ENCODE data around the gene POLR2J3.
"Not testable (repeated sequence)": the region's sequence is repeated elsewhere in the genome, so short reads cannot be mapped to it uniquely, and the experiment has no call there.

The POLR2J3 gene

DNA sequence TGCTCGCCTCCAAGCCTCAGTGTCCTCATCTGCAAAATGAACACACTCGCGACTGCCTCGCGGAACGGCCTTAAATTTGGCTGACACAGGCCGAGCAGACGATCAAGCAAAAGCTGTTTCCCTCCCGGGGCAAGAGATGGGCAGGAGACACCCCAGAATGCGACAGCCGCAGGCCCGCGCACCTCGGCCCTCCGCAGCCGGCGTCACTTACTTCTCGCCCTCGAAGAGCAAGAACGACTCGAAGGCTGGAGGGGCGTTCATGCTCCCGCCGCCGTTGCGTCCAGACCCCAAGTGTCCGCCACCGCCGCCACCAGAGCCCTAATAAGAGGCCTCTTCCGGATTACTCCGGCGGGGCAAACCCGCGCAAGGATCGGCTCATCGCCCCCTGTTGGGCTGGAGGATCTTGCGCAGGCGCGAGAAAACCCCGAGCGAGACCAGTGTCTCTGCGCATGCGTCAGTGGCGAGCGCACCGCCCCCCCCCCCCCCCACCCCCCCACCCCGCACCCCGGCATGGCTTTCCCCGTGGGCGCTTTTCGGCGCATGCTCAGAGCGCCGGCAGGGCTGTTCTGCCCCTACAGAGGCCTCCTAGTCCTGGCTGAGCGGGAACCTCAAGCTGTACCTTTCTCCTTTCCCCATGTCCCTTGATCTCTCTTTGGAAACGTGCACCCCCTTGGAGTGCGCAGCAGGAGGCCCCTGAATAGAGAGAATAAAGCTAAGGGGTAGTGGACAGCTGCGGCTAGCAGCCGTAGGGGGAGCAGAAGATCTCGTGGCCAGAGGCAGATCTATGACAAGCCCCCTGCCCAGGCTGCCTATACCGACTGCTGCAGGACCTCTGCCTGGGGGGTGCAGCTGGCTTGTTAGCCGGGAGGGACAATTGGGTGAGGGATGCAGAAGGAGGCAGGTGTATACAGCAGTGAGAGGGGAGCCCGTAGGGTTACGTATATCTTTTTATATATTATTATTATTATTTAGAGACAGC lies at the start of gene POLR2J3:
POLR2J3 (minus strand) TSS at position 323 of the 979 bp plus-strand sequence; CDS start at position 261, 62 bp downstream.
- TF ChIP-seq, protein P1, sequence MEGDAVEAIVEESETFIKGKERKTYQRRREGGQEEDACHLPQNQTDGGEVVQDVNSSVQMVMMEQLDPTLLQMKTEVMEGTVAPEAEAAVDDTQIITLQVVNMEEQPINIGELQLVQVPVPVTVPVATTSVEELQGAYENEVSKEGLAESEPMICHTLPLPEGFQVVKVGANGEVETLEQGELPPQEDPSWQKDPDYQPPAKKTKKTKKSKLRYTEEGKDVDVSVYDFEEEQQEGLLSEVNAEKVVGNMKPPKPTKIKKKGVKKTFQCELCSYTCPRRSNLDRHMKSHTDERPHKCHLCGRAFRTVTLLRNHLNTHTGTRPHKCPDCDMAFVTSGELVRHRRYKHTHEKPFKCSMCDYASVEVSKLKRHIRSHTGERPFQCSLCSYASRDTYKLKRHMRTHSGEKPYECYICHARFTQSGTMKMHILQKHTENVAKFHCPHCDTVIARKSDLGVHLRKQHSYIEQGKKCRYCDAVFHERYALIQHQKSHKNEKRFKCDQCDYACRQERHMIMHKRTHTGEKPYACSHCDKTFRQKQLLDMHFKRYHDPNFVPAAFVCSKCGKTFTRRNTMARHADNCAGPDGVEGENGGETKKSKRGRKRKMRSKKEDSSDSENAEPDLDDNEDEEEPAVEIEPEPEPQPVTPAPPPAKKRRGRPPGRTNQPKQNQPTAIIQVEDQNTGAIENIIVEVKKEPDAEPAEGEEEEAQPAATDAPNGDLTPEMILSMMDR (IDR thresholded peaks at IDR 0.05; ENCODE audit: low read depth, low read length, missing control alignments) = peak; percentile 42
- peak; percentile 76 for DNase-seq (ENCODE audit: low read depth)
- in situ Hi-C loops (cut with HindIII; ENCODE audit: low sequenced_read_pairs) = not testable (repeated sequence)
- H3K4me3 ChIP-seq (ENCODE audit: low read depth, low read length) = peak within 1 kb of the TSS; percentile 54

DNA sequence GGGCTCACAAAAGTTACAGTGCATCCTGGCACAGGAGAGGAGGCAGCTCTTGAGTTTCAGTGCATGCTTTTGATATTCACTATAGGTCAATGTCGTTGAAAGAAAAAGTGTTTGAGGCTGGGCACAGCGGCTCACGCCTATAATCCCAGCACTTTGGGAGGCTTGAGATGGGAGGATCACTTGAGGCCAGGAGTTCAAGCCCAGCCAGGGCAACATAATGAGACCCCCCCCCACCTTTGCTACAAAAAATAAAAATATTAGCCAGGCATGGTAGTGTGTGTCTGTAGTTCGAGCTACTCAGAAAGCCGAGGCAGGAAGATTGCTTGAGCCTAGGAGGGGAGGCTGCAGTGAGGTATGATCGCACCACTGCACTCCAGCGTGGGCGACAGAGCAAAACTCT lies 45.7 kb upstream of the POLR2J3 start:
- in situ Hi-C loops (cut with HindIII; ENCODE audit: low sequenced_read_pairs); DNase-seq (ENCODE audit: low read depth); H3K4me3 ChIP-seq (ENCODE audit: low read depth, low read length): not testable (repeated sequence)

DNA sequence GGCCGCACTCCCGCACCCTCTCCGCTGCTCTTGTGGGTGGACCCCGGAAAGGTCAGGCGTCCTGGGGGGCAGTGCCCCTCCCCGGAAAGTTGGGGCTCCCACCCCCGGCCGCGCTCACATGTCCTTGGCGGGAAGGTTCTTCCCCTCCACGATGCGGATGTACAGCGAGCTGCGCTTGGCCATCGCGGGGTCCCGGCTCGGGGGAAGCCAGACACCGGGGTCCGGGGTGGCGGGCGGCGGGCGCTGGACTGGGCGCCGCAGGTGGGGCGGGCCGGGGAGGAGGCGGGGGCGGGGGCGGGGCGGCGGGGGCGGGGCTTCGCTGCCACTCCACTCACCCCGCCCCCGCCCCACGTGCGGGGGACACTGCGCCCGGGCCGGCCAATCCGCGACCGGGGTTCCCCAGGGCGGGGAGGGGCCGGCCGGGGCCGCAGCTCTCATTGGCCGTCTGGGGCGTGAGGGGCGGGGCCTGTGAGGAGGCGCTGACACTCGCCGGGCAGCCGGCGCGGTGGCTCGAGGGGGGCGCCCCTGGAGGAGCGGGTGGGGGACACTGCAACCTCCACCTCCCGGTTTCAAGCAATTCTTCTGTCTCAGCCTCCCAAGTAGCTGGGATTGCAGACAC lies 44.2 kb upstream of the POLR2J3 start, which contains the start of gene RASA4:
RASA4 (minus strand) TSS at position 250 of the 619 bp plus-strand sequence; CDS start at position 183, 67 bp downstream.
- DNase-seq (ENCODE audit: low read depth); in situ Hi-C loops (cut with HindIII; ENCODE audit: low sequenced_read_pairs): not testable (repeated sequence)
- peak within 1 kb of the TSS; percentile 36 for H3K4me3 ChIP-seq (ENCODE audit: low read depth, low read length)

DNA sequence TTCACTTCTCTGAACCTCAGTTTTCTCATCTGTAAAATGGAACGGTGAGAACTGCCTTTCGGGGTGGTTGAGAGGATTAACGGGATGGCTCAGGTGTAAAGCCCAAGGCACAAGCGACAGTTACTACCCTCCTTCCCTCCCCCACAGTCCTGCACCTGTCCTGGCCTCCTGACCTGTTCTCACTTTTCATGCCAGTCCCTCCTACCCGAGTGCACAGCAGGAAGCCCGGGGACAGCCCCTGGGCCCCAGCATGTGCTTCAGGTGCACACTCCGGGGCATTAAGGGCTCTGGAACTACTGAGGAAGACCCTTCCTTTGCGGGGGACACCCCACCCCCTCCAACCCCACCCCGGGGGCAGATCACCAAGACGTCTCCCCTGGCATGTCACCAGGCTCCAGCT lies 43.5 kb upstream of the POLR2J3 start:
- DNase-seq (ENCODE audit: low read depth); in situ Hi-C loops (cut with HindIII; ENCODE audit: low sequenced_read_pairs); H3K4me3 ChIP-seq (ENCODE audit: low read depth, low read length): not testable (repeated sequence)

DNA sequence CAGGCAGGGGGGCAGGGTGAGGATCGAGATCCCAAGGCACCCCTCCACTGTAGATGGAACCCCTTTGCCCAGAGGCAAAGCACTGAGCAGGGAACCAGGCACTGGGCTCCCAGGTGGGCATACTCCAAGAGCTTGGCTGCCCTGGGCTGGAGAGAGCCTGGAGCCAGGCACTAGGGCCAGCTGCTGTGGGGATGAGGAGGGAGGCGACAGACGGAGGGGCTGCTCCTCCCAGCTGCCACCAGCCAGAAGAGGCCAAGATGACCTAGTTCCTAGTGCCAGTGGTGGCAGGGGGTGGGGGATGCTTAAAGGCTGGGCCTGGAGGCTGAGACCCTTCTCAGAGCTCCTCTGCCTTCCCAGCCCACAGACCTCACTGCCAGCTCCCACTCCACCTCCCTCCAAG lies 42.5 kb upstream of the POLR2J3 start:
- in situ Hi-C loops (cut with HindIII; ENCODE audit: low sequenced_read_pairs); DNase-seq (ENCODE audit: low read depth); H3K4me3 ChIP-seq (ENCODE audit: low read depth, low read length): not testable (repeated sequence)

DNA sequence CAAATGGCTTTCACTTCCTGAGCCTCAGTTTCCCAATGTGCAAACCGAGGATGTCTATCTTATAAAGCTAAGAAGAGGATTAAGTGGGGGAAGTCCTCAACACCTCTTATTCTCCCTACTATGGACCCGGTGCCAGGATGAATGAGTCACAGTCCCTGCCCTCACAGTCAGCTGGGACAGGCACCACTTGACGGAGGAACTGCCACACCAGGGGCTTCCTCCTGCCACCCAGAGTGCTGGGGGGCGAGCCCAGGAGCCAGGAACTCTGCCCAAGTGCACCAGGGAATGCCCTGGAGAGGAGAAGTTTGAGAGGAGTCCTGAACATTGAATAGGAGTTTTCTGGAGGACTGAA lies 41.9 kb upstream of the POLR2J3 start:
- H3K4me3 ChIP-seq (ENCODE audit: low read depth, low read length); in situ Hi-C loops (cut with HindIII; ENCODE audit: low sequenced_read_pairs); DNase-seq (ENCODE audit: low read depth): not testable (repeated sequence)

DNA sequence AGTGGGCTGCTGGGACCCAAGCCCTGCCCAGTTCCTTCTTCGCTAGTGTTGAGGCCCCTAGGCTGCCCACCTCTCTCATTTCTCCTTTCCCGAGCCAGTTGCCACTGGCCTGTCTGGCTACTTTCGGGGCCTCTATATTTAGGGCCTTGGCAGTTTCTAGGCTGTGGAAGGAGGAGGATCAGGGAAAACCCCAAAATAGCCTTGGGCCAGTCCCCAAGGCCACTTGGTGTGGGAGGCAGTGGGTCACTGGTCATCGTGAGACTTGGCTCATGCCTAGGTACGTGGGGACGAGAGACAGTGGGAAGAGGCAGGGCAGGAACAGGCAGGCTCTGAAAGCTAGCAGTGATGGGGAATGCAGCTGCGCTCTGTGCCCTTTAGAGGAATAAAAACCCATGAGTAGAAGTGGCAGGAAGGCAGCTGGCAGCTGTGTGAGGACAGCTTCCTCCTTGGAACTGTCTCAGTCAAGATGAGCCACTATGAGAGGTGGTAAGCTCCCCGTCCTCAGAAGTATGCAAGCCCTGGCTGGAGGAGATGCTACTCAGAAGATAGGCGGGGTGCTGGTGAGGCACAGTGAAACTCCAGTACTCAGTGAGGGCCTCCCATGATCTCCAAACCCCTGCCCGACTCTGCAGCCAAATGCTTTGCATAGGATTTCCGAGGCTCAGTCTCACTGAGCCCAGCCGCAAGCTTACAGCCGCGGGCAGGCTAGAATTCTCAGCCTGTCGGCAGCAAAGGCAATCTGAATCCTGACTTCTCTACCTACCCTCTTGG lies 41.4 kb upstream of the POLR2J3 start:
- DNase-seq (ENCODE audit: low read depth); in situ Hi-C loops (cut with HindIII; ENCODE audit: low sequenced_read_pairs); H3K4me3 ChIP-seq (ENCODE audit: low read depth, low read length): not testable (repeated sequence)

DNA sequence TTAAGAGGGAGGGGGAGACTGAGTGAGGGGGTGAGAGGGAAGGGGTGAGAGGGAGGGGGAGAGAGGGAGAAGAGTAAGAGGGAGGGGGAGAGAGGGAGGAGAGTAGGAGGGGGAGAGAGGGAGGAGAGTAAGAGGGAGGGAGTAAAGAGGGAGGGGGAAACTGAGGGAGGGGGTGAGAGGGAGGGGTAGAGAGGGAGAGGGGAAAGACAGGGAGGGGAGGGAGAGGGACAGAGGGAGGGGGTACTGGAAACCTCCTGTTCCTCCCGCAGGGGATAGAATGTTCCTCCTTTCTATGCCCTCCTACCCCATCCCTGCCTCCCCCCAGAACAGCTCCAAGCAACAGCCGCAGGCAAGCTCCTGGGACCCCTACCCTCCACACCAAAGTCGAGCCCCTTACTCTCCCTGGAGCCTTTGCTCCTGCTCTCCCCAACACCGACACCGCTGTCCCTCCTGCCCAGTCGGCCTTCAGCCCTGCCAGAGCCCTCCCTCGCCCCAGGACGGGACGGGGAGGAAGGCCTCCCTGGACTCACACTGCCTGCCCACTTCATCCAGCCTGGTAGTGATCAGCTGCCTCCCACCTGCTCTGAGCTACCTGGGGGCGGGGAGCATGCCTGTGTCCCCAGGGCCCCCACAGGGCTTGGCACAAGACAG lies 39.4 kb upstream of the POLR2J3 start:
- in situ Hi-C loops (cut with HindIII; ENCODE audit: low sequenced_read_pairs); DNase-seq (ENCODE audit: low read depth); H3K4me3 ChIP-seq (ENCODE audit: low read depth, low read length): not testable (repeated sequence)

DNA sequence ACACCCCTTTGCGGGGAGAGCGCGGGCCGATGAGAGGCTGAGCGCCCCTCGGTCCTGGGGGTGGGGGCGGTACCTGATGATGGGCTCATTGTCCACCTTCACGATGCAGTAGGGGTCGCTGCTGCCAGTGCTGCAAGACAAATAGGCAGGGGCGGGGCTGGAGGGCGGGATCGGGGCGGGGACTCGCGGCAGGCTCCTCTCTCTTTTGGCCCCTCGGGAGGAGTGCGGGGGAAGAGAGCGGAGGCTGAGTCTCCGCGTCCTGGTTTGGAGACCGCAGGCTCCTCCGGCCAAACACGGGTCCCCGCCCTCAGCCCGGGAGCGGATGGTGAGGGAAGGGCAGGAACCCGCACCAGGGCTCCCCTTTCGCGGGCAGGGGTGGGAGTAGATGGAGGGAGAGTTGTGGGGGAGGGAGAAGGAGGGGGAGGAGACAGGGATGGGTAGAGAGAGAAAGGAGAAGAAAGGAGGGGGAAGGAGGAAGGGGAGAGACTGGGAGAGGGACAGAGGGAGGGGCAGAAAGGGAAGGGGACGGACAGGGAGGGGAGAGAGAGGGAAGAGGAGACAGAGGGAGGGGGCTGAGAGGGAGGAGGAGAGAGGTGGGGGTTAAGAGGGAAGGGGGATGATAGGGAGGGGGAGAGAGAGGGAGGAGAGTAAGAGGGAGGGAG lies 38.8 kb upstream of the POLR2J3 start:
- DNase-seq (ENCODE audit: low read depth); in situ Hi-C loops (cut with HindIII; ENCODE audit: low sequenced_read_pairs); H3K4me3 ChIP-seq (ENCODE audit: low read depth, low read length): not testable (repeated sequence)

DNA sequence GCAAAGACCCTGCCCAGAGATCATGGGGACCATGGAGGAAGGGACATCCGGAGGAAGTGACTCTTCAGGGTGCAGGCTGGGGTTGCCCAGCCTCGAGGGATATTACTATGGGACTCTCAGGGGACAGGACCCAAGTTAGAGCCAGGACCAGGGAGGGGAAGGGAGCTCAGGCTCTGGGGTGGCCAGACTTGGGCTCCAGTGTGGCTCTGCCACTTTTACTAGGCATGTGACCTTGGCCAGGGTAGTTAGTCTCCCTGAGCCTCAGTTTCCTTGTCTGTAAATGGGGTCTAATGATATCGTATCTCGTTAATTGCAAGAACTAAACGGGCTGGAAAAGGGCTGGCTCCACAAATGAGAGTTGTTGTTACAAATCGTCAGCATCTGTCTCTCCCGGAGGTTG lies 38.1 kb upstream of the POLR2J3 start:
- H3K4me3 ChIP-seq (ENCODE audit: low read depth, low read length); in situ Hi-C loops (cut with HindIII; ENCODE audit: low sequenced_read_pairs); DNase-seq (ENCODE audit: low read depth): not testable (repeated sequence)

DNA sequence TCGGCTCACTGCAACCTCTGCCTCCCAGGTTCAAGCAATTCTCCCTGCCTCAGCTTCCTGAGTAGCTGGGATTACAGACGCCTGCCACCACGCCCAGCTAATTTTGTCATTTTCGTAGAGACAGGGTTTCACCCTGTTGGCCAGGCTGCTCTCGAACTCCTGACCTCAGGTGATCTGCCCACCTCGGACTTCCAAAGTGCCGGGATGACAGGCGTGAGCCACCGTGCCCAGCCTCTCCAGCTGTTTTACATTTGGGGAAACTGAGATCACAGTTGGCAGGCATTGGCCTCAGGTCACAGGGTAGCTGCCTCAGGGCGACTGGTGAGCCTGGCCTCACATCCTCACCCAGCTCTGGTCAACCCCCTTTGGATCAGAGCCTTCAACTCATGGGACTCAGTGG lies 37.4 kb upstream of the POLR2J3 start:
- in situ Hi-C loops (cut with HindIII; ENCODE audit: low sequenced_read_pairs); H3K4me3 ChIP-seq (ENCODE audit: low read depth, low read length); DNase-seq (ENCODE audit: low read depth): not testable (repeated sequence)

DNA sequence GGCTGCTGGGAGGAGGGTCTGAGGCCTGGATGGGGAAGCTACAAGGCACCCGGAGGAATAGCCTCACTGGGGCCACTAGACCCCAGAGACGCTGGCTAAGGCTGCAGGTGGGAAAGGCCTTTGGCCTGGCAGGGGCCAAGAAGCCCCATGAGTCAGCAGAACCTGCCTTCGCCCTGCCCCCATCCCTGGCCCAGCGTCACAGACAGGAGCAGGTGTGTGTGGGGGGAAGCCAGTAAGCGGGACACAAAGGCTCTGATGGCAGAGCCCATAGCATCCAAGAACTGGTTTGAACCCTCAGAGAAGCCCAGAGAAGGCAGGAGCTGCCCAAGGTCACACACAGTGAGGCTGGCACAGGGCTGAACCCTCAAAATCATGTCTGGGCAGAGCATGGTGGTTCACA lies 34.5 kb upstream of the POLR2J3 start:
- in situ Hi-C loops (cut with HindIII; ENCODE audit: low sequenced_read_pairs); H3K4me3 ChIP-seq (ENCODE audit: low read depth, low read length); DNase-seq (ENCODE audit: low read depth): not testable (repeated sequence)

DNA sequence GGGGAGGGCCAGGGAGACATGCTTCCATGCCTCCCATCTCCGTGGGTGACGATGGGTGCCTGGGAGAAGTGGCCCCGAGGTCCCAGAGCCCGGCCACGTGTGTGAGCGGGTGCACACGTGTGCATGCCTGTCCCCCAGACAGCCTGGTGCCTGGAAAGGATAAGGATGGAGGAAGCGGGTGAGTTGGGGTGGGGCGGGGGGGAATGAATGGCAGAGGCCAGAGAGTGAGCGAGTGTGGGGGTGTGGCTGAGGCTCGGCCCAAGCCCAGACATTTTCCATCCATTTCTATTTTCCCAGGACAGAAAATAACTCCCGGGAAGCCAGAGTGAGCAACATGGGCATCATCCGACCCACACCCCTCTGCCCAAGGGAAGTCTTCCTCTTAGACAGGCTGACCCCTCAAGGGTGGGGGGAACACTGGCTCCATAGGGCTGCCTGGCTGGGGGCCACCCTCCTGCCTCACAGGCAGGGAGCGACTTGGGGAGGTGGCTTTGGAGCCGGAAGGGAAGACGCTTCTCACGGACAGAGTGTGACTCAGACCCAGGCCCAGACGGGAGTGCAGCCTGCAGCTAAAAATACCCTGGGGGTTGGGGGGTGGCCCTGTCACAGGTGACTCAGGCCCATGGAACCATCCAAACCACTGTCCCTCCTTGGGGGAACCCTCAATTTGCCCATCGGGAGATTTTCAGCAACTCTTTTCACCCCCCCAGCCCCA lies 32.2 kb upstream of the POLR2J3 start:
- H3K4me3 ChIP-seq (ENCODE audit: low read depth, low read length); DNase-seq (ENCODE audit: low read depth); in situ Hi-C loops (cut with HindIII; ENCODE audit: low sequenced_read_pairs): not testable (repeated sequence)

DNA sequence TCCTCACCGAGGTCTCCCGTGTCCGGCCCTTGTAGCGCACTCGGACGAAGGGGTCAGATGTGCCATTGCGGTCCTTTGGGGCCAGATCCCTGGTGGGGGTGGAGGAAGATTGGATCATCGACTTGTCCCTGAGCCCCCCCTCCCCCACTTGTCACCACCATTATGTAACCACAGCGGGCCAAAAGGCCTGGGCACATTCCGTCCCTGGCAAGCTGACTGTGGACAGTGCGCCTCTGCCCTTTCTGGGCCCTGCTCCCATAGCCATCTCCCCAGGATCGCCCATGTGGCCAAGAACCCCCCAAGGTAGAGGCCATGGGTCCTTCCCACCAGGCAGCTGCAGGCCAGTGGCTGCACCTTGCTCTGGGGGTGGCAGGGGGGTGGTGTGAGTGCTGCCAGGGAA lies 29.9 kb upstream of the POLR2J3 start:
- DNase-seq (ENCODE audit: low read depth); in situ Hi-C loops (cut with HindIII; ENCODE audit: low sequenced_read_pairs); H3K4me3 ChIP-seq (ENCODE audit: low read depth, low read length): not testable (repeated sequence)

Measured in astrocyte of the cerebellum (primary cell).